Cardiac fibroblast (primary cell): Measurements from ENCODE around the gene METTL6.
"Not testable (repeated sequence)": the region's sequence is repeated elsewhere in the genome, so short reads cannot be mapped to it uniquely, and the experiment has no call there.

ENCODE experiments used
- DNase-seq, 2 donors: peaks; one replicate each; pipeline versions ENCODE4 v3.0.0 to v3.0.0-alpha.2; 2010; ENCODE audit warnings: low read depth in 2 of 2
- H3K4me3 ChIP-seq, 2 donors: replicated peaks in 1 of 2; 1 replicate in 1 of 2; 2 replicates in 1 of 2; pipeline ENCODE4 v1.5.1; 2011; ENCODE audit warnings: low read depth in 2 of 2, low read length in 2 of 2, mild to moderate bottlenecking in 2 of 2, moderate library complexity in 1 of 2
- CTCF ChIP-seq: IDR thresholded peaks from one replicate; pipeline ENCODE4 v1.5.1; 2011; ENCODE audit warnings: low read depth, mild to moderate bottlenecking, low read length, inconsistent platforms

The METTL6 gene

DNA sequence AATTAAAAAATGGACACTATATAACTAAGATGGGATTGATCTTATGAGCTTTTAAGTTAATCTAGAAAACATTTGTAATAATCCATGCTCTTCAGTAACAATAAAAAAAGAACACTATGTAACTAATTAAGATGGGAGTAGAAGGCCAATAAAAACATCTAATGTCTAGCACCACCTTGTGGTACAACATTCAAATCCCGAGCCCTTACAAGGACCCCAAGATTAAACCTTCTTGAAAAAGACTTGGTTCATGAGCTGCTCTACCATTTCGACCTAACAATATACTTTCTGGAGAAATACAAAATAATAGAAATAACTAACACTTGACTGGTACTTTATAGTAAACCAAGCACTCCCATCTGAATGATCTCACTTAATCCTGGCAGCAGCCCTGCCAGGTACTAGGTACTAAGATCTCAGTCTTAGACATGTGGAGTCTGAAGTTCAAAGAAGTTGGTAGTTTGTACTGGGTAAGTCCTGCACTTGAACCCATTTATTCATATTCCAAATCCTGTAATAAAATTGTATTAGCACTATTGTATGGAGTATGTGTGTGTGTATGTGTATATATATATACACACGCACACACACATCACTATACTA, 21.8 kb downstream of the METTL6 start:
- peak; percentile 50 for TF ChIP-seq CTCF
- no peak overlapping the region for H3K4me3 ChIP-seq
- DNase-seq, result peak; percentile 78 to 81

DNA sequence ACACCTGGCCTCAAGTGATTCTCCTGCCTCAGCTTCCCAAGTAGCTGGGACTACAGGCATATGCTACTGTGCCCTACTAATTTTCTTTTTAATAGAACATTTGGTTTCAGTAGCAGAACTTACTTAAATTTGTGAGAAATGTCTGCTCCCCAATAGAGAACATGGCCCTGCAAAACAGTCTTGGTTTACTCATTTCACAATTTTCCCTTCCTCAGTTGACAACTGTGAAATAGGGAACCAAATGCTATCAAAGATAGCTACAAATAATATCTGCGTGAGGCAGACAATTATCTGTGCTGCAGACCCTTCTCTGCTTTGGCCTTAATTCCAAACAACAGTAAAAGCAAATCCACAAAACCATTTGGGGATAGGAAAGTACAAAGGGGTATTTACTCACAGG, 22.6 kb downstream of the METTL6 start:
- no peak overlapping the region for H3K4me3 ChIP-seq
- no peak for DNase-seq
- no peak for TF ChIP-seq CTCF

GRCh38 chr3:15403965-15404364, 23.4 kb downstream of the METTL6 start:
- TF ChIP-seq CTCF, result no peak
- DNase-seq, result no peak
- H3K4me3 ChIP-seq, result no peak overlapping the region

GRCh38 chr3:15403495-15403894, 23.8 kb downstream of the METTL6 start:
- DNase-seq, result no peak
- H3K4me3 ChIP-seq, result no peak overlapping the region
- no peak for TF ChIP-seq CTCF

- no peak for DNase-seq
- no peak overlapping the region for H3K4me3 ChIP-seq
These were observed 25.4 kb downstream of the METTL6 start for GRCh38 chr3:15401936-15402335.

GRCh38 chr3:15399970-15400369, 27.4 kb downstream of the METTL6 start:
- no peak for TF ChIP-seq CTCF
- H3K4me3 ChIP-seq, result no peak overlapping the region
- no peak for DNase-seq

More at GRCh38 chr3:15401936-15402335, 25.4 kb downstream of the METTL6 start:
- no peak for TF ChIP-seq CTCF

DNA sequence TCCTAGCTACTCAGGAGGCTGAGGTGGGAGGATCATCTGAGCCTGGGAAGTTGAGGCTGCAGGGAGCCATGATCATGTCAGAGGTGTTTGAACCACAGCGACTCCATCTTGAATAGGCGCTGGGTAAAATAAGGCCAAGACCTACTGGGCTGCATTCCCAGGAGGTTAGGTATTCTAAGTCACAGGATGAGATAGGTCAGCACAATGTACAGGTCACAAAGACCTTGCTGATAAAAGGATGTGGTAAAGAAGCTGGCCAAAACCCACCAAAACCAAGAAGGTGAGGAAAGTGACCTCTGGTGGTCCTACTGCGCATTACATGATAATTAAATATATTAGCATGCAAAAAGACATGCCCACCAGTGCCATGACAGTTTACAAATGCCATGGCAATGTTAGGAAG, 28.6 kb downstream of the METTL6 start:
- H3K4me3 ChIP-seq, result not testable (repeated sequence)
- peak; percentile 33 for TF ChIP-seq CTCF
- DNase-seq, result peak; percentile 38 to 53

GRCh38 chr3:15393252-15393651, 34.1 kb downstream of the METTL6 start:
- not testable (repeated sequence) for DNase-seq, H3K4me3 ChIP-seq
